Inflammatory macrophage treated with lipopolysaccharide for 1 hour (primary cell): ENCODE results near the gene GLIS2.

Source experiments
- DNase-seq, 2 donors: peaks; one replicate each; pipeline ENCODE4 v3.0.0-alpha.2; 2020 to 2022

GLIS2 gene

DNA sequence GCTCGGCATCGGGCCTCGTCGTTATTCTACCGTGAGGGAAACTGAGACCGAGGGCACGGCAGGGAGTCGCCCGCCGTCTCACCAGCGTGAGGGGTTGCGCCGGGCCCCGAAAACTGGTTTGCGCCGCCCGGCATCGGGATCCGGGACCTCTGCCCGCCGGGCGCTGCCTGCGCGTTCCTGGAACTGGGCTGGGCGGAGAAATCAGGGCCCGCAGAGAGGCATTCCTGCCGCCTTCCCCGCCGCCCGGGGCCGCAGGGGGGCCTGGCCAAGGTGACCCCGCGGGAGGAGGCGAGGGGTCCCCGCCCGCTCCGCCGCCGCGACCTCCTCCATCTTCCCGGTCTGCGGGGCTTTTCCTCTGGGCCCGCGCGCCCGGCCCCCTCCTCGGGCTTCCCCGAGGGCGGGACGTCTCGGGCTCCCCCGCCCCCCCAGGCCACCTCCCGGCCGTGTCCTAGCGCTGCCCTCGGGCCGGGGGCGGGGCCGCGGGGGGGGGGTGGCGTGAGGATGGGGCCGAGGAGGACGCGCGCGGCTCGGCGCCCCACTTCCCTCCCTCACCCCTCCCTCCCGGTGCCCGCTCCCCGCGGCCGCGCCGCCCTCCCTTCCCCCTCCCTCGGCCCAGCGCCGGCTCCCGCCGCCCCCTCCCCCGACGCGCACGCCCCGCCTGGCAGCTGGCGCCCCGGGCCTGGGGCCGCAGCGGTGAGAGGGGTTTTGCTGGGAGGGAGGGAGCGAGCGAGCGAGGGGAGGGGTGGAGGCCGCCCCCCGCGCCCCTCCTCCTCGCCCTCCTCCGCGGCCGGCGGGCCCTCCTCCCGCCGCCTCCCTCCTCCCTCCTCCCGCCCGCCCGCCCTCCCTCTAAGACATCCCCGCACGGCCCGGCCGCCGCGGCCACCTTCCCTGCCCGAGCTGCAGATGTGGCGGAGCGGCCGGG lies at the start of gene GLIS2:
GLIS2 (plus strand) TSS at position 882 of the 922 bp plus-strand sequence. CDS start 16,214 bp downstream, outside the sequence.
- no peak for DNase-seq

DNA sequence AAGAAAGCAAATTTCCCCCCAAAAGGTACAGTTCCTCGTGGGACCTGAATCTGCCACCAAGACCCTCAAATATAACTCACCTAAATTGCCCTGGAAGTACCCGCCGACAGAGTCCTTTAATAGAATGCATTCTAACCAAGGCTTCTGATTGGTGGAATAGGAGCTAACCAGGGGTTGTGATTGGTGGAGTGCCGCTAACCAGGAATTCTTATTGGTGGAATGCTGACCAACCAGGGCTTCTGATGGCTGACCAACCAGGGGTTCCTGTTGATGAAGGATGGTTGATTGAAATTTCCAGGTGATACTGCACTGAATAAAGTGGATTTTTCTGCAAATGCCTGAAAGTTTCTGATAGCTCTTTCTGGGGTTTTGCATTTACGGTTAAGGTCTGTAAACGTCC lies 49.5 kb upstream of the GLIS2 start:
- no peak for DNase-seq

DNA sequence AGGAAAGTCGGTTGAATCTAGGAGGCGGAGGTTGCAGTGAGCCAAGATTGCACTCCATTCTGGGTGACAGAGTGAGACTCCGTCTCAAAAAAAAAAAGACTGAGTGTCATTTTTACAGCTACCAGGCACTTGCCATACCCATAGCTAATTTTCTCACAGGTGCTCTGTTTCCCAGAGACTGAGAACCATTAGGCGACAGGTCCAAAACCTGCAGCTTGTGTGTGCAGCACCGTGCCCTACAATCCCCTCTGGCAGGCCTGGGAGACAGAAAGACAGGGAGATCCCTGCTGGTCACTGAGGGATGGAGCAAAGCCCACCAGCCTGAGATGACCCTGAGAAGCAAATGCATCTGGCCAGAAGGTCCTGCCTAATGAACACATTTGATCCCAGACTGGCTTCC lies 45.8 kb upstream of the GLIS2 start:
- DNase-seq = no peak

GRCh38 chr16:4270595-4270994 lies 45.3 kb upstream of the GLIS2 start:
- no peak for DNase-seq

- DNase-seq = peak; percentile 87 to 88
Observed at GRCh38 chr16:4271176-4272113, 44.4 kb upstream of the GLIS2 start.

DNA sequence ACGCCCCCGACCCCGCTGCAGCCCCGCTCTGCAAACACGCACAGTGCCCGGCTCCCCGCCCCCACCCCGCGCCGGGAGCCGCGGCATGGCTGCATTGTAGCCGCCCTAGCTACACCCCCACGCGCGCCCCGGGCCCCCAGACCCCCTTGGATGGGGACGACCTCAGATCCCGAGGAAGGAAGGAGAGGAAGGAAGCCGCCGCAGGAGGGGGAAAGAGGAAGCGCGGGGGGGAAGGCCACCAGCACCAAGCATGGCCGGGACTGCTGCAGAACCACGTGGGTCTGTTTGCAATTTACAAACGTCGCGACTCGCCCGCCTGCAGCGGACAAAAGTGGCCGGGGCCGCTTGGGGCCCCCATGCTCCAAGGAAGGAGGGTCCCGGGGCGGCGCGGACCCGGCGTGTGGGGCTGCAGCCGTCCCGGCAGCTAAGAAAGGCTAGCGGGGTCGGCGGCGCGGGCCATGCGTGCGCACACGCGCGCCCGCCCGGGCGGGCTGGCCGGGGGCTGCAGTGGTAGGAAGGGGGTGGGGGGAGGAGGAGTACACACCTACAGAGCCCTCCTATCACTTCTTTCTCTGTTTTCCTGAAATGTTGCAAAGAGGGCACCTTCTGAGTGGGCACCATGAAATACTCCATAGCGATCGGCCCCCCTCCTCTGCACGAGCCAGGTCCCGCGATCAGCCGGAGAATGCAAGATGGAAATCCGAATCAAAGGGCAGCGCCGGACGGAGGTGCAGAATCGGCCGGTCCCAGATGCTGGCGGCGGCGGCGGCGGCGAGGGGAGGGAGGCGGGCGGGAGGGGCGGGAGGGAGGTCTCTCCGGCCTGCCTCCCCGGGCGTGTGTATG lies 43.5 kb upstream of the GLIS2 start:
- peak; percentile 56 to 65 for DNase-seq

GRCh38 chr16:4273858-4274311 lies 42.0 kb upstream of the GLIS2 start:
- DNase-seq = peak in 1 of 2 donors; percentile 34

GRCh38 chr16:4275861-4276260 lies 40.0 kb upstream of the GLIS2 start:
- no peak for DNase-seq

- no peak for DNase-seq
Observed at GRCh38 chr16:4277987-4278513, 37.8 kb upstream of the GLIS2 start.

DNA sequence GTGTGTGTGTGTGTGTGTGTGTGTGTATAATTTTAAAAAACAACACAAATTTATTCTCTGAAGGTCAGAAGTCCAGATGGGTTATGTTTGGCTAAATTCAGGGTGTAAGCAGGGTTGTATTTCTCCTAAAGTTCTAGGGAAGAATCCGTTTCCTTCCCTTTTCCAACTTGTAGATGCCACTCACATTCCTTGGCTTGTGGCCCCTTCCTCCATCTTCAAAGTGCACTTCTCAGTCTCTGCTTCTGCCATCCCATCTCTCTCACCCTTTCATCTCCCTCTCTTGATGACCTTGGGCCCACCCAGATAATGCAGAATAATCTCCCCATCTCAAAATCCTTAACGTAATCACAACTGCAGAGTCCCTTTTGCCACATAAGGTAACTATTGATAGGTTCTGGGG lies 35.2 kb upstream of the GLIS2 start:
- no peak for DNase-seq

DNA sequence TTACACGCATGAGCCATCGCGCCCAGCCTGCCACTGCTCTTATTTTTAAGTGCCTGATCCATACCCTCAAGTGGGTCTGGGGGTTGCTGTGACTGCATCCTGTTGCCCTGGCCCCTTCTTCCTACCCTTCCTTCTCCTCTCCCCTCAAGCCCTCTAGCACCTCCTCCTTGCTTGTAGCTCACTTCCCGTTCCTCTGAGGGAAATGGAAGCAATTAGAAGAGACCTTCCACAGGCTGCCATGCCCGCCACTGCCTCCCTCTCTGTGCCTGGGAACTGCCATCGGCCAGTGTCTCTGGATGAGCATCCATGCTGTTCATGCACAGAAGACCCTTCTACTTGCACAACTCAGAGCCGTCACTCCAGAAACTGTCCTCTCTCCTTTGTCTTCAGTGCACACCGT lies 32.4 kb upstream of the GLIS2 start:
- no peak for DNase-seq

- DNase-seq = no peak
Observed at GRCh38 chr16:4283939-4284338, 31.9 kb upstream of the GLIS2 start.

GRCh38 chr16:4285167-4285566 lies 30.7 kb upstream of the GLIS2 start:
- no peak for DNase-seq

GRCh38 chr16:4288148-4288921 lies 27.5 kb upstream of the GLIS2 start:
- DNase-seq = peak in 1 of 2 donors; percentile 74

- DNase-seq = peak; percentile 74 to 89
Observed at GRCh38 chr16:4290236-4290830, 25.5 kb upstream of the GLIS2 start.

- no peak for DNase-seq
Observed at GRCh38 chr16:4291699-4292098, 24.2 kb upstream of the GLIS2 start.

GRCh38 chr16:4293181-4293716 lies 22.6 kb upstream of the GLIS2 start:
- DNase-seq = no peak

GRCh38 chr16:4293822-4294457 lies 21.9 kb upstream of the GLIS2 start:
- DNase-seq = no peak

DNA sequence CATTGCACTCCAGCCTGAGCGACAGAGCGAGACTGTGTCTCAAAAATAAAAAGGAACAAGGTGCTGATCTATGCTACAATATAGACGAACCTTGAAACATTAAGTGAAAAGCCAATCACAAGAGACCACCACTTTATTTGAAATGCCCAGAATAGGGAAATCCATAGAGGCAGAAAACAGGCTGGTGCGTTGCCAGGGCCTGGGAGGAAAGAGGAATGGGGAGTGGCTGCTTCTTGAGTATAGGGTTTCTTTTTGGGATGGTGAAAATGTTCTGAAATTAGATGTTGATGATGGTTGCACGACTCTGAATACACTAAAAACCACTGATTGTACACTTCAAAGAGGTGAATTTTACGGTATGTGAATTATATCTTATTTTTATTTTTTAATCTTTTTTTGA lies 20.3 kb upstream of the GLIS2 start:
- no peak for DNase-seq

- no peak for DNase-seq
Observed at GRCh38 chr16:4297480-4297879, 18.4 kb upstream of the GLIS2 start.
